Astrocyte of the cerebellum (primary cell): ENCODE measurements around the gene ARMH3.

Source experiments
- DNase-seq: peaks from one replicate; pipeline ENCODE4 v3.0.0-alpha.2; 2011; ENCODE audit warnings: low read depth
- H3K4me3 ChIP-seq: 2 replicates; pipeline ENCODE4 v1.5.1; 2011; ENCODE audit warnings: mild to moderate bottlenecking, low read depth, low read length, moderate library complexity
- CTCF ChIP-seq: IDR thresholded peaks from 2 replicates; pipeline ENCODE4 v1.5.1; 2012; ENCODE audit warnings: low read length, low read depth, moderate library complexity, mild to moderate bottlenecking; ENCODE audit errors: missing control alignments
- in situ Hi-C: cut with HindIII; loops from 2 replicates; pipeline ENCODE4 v1.10.0; 2017; ENCODE audit warnings: low sequenced_read_pairs

ARMH3 gene

GRCh38 chr10:101923256-101923655 lies 132.7 kb downstream of the ARMH3 start:
- H3K4me3 ChIP-seq, result no peak overlapping the region
- no peak for TF ChIP-seq CTCF
- no peak for DNase-seq
- in situ Hi-C loops, result no loop called here

- in situ Hi-C loops, result no loop called here
- DNase-seq, result no peak
- no peak overlapping the region for H3K4me3 ChIP-seq
- no peak for TF ChIP-seq CTCF
Measured at GRCh38 chr10:101922846-101923245, 133.1 kb downstream of the ARMH3 start.

GRCh38 chr10:101920546-101920945 lies 135.4 kb downstream of the ARMH3 start:
- no peak overlapping the region for H3K4me3 ChIP-seq
- no peak for TF ChIP-seq CTCF
- DNase-seq, result no peak
- in situ Hi-C loops, result no loop called here

GRCh38 chr10:101919026-101919770 lies 136.8 kb downstream of the ARMH3 start:
- in situ Hi-C loops, result no loop called here
- no peak overlapping the region for H3K4me3 ChIP-seq
- no peak for DNase-seq
- TF ChIP-seq CTCF, result no peak

- DNase-seq, result no peak
- in situ Hi-C loops, result no loop called here
- TF ChIP-seq CTCF, result no peak
- no peak overlapping the region for H3K4me3 ChIP-seq
Measured at GRCh38 chr10:101912561-101913179, 143.3 kb downstream of the ARMH3 start.

- TF ChIP-seq CTCF, result no peak
- in situ Hi-C loops, result no loop called here
- DNase-seq, result no peak
Measured at GRCh38 chr10:101906586-101907183, 149.3 kb downstream of the ARMH3 start.

More at GRCh38 chr10:101906586-101907183, 149.3 kb downstream of the ARMH3 start:
- H3K4me3 ChIP-seq, result no peak overlapping the region
